GDM1 (cell line): Measurements from ENCODE around the gene ZNF134.

Experiments used
- DNase-seq: peaks from one replicate; lab custom pipeline; 2025; lab: John Stamatoyannopoulos, UW

The ZNF134 gene

GRCh38 chr19:57641715-57642234, 27.7 kb downstream of the ZNF134 start:
- no peak for DNase-seq

- DNase-seq: no peak
These were observed 28.5 kb downstream of the ZNF134 start for GRCh38 chr19:57642396-57643046.

GRCh38 chr19:57643734-57644133, 29.7 kb downstream of the ZNF134 start:
- no peak for DNase-seq

- DNase-seq: no peak
These were observed 34.4 kb downstream of the ZNF134 start for GRCh38 chr19:57648331-57649003.

GRCh38 chr19:57651654-57651996, 37.6 kb downstream of the ZNF134 start:
- no peak for DNase-seq

- no peak for DNase-seq
These were observed 39.6 kb downstream of the ZNF134 start for GRCh38 chr19:57653689-57654088.

GRCh38 chr19:57655443-57655842, 41.4 kb downstream of the ZNF134 start:
- DNase-seq: no peak

- no peak for DNase-seq
These were observed 42.3 kb downstream of the ZNF134 start for GRCh38 chr19:57656346-57656745.

GRCh38 chr19:57664269-57665127, 50.5 kb downstream of the ZNF134 start:
- DNase-seq: no peak

GRCh38 chr19:57665261-57665806, 51.3 kb downstream of the ZNF134 start:
- DNase-seq: no peak

- no peak for DNase-seq
These were observed 53.2 kb downstream of the ZNF134 start for GRCh38 chr19:57667228-57667627.

- no peak for DNase-seq
These were observed 54.6 kb downstream of the ZNF134 start, which contains the start of gene ZSCAN4 for GRCh38 chr19:57668635-57669034. TSS of gene ZSCAN4 (plus strand) at chr19:57668935. CDS start at chr19:57676146, 7,211 bp downstream.

GRCh38 chr19:57671124-57671895, 57.3 kb downstream of the ZNF134 start:
- no peak for DNase-seq

- DNase-seq: no peak
These were observed 58.4 kb downstream of the ZNF134 start for GRCh38 chr19:57672466-57672865.
